Effector memory CD4-positive, alpha-beta T cell (primary cell): ENCODE measurements around the gene TENM4.

Experiments used
- DNase-seq, 3 donors: peaks; one replicate each; pipeline ENCODE4 v3.0.0-alpha.2; 2020
- H3K27ac ChIP-seq: 2 replicates; pipeline ENCODE4 v1.7.0; 2013; ENCODE audit warnings: mild to moderate bottlenecking, low read length, moderate library complexity; ENCODE audit not compliant: insufficient read depth, poor library complexity, severe bottlenecking
- H3K27me3 ChIP-seq: replicated peaks from 2 replicates; pipeline ENCODE4 v1.7.0; 2013; ENCODE audit warnings: mild to moderate bottlenecking, low read length; ENCODE audit not compliant: insufficient read depth, control insufficient read depth, poor library complexity, severe bottlenecking
- H3K36me3 ChIP-seq: 2 replicates; pipeline ENCODE4 v1.7.0; 2013; ENCODE audit warnings: mild to moderate bottlenecking, low read length, moderate library complexity; ENCODE audit not compliant: control insufficient read depth, insufficient read depth
- H3K4me1 ChIP-seq: 2 replicates; pipeline ENCODE4 v1.7.0; 2013; ENCODE audit warnings: low read length, mild to moderate bottlenecking; ENCODE audit not compliant: control insufficient read depth, insufficient read depth, poor library complexity, severe bottlenecking
- H3K4me3 ChIP-seq: 2 replicates; pipeline ENCODE4 v1.7.0; 2013; ENCODE audit warnings: low read length, low read depth, mild to moderate bottlenecking; ENCODE audit not compliant: insufficient read depth, poor library complexity, severe bottlenecking
- H3K9me3 ChIP-seq: 2 replicates; pipeline ENCODE4 v1.7.0; 2013; ENCODE audit warnings: mild to moderate bottlenecking, low read length, moderate library complexity; ENCODE audit not compliant: control insufficient read depth

The TENM4 gene

DNA sequence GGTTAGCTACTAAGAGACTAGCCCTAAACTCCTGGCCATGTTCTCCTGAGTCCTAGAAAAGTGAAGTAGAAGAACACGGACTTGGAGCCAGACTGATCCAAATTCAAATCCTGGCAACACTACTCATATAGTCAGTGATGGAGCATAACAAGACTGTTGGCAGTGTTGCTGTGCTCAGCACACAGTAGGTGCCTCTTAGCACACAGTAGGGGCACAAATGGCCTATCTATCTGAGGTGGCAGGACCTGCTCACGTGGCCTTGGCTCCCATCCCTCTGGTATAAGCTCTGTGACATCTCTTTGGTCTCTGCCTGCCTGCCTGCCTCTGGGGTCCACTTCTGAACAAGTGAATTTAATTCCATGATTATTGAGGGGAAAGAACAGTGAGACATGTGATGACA is 15.4 kb downstream of the TENM4 start:
- Histone ChIP-seq H3K36me3 (no peaks in the 10 kb centered on the region), H3K27ac (no peak overlapping the region)

GRCh38 chr11:79423736-79424135 is 17.1 kb downstream of the TENM4 start:
- no peak for DNase-seq
- no peak overlapping the region for H3K4me3 ChIP-seq
- no peaks in the 10 kb centered on the region for H3K4me1 ChIP-seq
- H3K27me3 ChIP-seq = no peaks in the 10 kb centered on the region
- H3K9me3 ChIP-seq = no peaks in the 10 kb centered on the region
- no peak overlapping the region for H3K27ac ChIP-seq
- H3K36me3 ChIP-seq = no peaks in the 10 kb centered on the region

More for the DNA sequence above, 15.4 kb downstream of the TENM4 start:
- Histone ChIP-seq H3K4me3 (no peak overlapping the region), H3K9me3 (no peaks in the 10 kb centered on the region), H3K27me3 (no peaks in the 10 kb centered on the region), H3K4me1 (no peaks in the 10 kb centered on the region)
- DNase-seq = no peak

- Histone ChIP-seq H3K27me3 (no peaks in the 10 kb centered on the region), H3K4me1 (no peaks in the 10 kb centered on the region), H3K27ac (no peak overlapping the region), H3K36me3 (no peaks in the 10 kb centered on the region), H3K9me3 (no peaks in the 10 kb centered on the region), H3K4me3 (no peak overlapping the region)
- no peak for DNase-seq
These were observed 18.0 kb downstream of the TENM4 start for GRCh38 chr11:79422866-79423265.

GRCh38 chr11:79421820-79422219 is 19.0 kb downstream of the TENM4 start:
- Histone ChIP-seq H3K27me3 (no peaks in the 10 kb centered on the region), H3K4me3 (no peak overlapping the region), H3K4me1 (no peaks in the 10 kb centered on the region), H3K27ac (no peak overlapping the region), H3K9me3 (no peaks in the 10 kb centered on the region), H3K36me3 (no peaks in the 10 kb centered on the region)
- DNase-seq = no peak

DNA sequence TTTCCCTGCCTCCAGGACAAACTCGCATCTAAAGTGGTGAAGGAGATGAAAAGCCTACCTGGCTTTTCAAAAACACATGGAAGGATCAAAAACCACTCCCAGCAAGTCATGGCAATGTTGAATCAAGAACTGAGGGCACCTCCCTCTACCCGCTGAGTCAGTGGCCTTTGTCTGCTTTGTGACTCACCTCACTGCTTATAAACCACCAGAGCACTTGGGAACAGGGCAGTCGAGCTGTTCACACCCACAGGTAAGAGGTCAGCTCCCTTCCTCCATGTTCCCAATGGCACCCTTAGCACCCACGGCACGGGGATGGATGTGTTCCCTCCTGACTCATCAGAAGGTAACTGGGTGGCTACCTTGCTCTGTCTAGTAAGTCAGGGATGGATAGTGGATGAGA is 21.7 kb downstream of the TENM4 start:
- no peaks in the 10 kb centered on the region for H3K4me1 ChIP-seq
- no peaks in the 10 kb centered on the region for H3K27me3 ChIP-seq
- H3K36me3 ChIP-seq = no peaks in the 10 kb centered on the region
- no peak for DNase-seq
- no peak overlapping the region for H3K4me3 ChIP-seq
- H3K9me3 ChIP-seq = no peaks in the 10 kb centered on the region
- H3K27ac ChIP-seq = no peak overlapping the region

DNA sequence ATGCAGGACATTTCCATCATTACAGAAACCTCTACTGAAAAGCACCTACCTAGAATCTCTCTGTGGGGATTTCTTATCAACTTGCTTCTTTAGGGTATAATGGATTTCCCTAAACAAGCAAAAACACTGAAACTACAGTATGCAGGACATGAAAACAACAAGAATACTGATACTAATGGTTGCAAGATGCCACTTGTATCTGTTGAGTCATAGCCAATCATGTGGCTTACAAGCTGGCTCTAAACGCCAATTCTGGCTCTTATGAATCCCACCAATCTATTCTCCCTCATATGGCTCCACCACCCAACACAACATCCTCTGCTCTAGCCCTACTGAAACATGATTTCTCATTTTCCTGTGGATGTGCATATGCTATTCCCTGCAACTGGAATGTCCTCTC is 22.6 kb downstream of the TENM4 start:
- Histone ChIP-seq H3K27ac (no peak overlapping the region), H3K4me3 (no peak overlapping the region), H3K4me1 (no peaks in the 10 kb centered on the region), H3K27me3 (no peaks in the 10 kb centered on the region), H3K9me3 (no peaks in the 10 kb centered on the region), H3K36me3 (no peaks in the 10 kb centered on the region)
- no peak for DNase-seq

DNA sequence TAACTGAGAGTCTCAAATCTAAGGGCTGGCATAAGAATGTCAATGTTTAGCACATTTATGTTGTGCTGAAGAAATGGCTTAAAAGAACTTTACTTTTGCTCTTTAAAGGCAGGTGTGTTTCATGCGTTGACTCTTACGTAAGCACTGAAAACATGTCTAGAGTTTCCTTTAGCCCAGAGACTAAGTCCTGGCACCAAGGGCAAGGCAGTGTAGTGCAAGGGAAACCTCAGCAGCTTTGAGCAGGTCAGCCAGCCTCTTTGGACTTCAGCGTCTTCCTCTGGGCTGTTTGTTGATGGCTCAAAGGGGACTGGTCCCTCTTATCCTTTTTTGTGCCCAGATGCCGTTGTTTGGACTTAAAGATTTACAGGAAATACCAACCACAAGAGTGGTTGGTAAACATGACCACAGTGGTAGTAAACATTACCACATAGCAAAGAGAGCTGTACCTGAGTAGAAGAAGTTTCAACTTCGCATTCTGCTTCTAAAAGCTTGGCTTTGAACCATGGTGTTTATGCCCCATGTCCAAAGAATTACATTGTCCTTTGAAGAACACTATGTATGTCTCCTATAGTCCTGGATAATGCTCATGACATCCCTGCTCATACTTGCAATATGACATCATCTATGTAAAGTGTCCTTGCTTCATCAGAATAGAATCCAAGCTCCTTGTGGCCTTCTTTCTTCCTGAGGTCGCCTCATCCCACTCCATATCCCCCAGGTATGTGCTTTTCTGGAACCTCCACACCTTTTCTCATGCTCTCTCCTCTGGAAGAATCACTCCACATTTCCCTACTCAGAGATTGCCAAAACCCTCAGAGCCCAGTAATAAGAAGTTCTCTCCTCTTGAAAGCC is 23.5 kb downstream of the TENM4 start:
- Histone ChIP-seq H3K27ac (no peak overlapping the region), H3K27me3 (no peaks in the 10 kb centered on the region), H3K9me3 (no peaks in the 10 kb centered on the region), H3K4me1 (no peaks in the 10 kb centered on the region), H3K4me3 (no peak overlapping the region), H3K36me3 (no peaks in the 10 kb centered on the region)
- DNase-seq = no peak

GRCh38 chr11:79415912-79416311 is 24.9 kb downstream of the TENM4 start:
- H3K4me1 ChIP-seq = no peaks in the 10 kb centered on the region
- DNase-seq = no peak

GRCh38 chr11:79415411-79415810 is 25.4 kb downstream of the TENM4 start:
- H3K36me3 ChIP-seq = no peaks in the 10 kb centered on the region
- no peaks in the 10 kb centered on the region for H3K4me1 ChIP-seq
- no peak overlapping the region for H3K4me3 ChIP-seq
- no peak for DNase-seq
- no peaks in the 10 kb centered on the region for H3K27me3 ChIP-seq
- no peaks in the 10 kb centered on the region for H3K9me3 ChIP-seq
- H3K27ac ChIP-seq = no peak overlapping the region

More at GRCh38 chr11:79415912-79416311, 24.9 kb downstream of the TENM4 start:
- H3K9me3 ChIP-seq = no peaks in the 10 kb centered on the region
- no peak overlapping the region for H3K4me3 ChIP-seq
- no peak overlapping the region for H3K27ac ChIP-seq
- H3K36me3 ChIP-seq = no peaks in the 10 kb centered on the region
- no peaks in the 10 kb centered on the region for H3K27me3 ChIP-seq

- Histone ChIP-seq H3K4me3 (no peak overlapping the region), H3K36me3 (no peaks in the 10 kb centered on the region), H3K27me3 (no peaks in the 10 kb centered on the region), H3K27ac (no peak overlapping the region), H3K4me1 (no peaks in the 10 kb centered on the region), H3K9me3 (no peaks in the 10 kb centered on the region)
- no peak for DNase-seq
These were observed 26.0 kb downstream of the TENM4 start for GRCh38 chr11:79414644-79415317.
